ENCODE data around the gene SORCS2.

- TF ChIP-seq CTCF (IDR thresholded peaks at IDR 0.05) (no peak), POLR2A (IDR thresholded peaks at IDR 0.05) (no peak)
Observed at GRCh38 chr4:7672601-7673000, 480.3 kb downstream of the SORCS2 start.

Measured in uterus (tissue), 2 donors.